NCI-H526 treated with DMSO at 0.1 percent for 48 hours (cell line): ENCODE results near the gene GDF11.

ENCODE experiments used
- DNase-seq: peaks from one replicate; lab custom pipeline; 2025; lab: John Stamatoyannopoulos, UW

The GDF11 gene

DNA sequence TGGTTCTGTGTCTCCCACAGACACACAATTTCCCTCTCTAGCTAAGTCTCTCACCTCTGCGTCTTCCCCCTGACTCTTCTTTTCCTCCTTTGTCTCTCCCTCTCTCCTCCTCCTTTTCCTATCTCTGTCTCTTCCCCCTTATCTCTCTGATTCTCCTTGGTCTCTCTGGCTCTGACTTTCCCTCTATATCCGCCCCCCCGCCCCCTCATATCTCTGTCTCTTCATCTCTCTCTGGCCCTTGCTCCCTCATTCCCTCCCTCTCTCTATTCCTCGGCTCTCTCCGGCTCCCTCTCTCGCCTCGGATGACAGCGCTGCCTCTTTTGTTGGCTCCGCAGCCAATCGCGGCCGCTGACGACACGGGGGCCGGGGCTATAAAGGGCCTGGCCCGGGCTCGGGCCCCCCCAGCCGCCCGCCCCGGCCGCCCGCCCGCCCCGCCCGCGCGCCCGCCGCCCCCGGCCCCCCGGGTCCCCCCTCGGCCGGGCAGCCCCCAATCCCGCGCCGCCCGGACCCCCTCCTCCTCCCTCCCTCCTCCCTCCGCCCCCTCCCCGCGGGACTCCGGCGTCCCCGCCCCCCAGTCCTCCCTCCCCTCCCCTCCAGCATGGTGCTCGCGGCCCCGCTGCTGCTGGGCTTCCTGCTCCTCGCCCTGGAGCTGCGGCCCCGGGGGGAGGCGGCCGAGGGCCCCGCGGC is at the start of gene GDF11:
GDF11 (plus strand) TSS at position 404 of the 687 bp plus-strand sequence; CDS start at position 599, 195 bp downstream.
- DNase-seq: peak; percentile 56

GRCh38 chr12:55693323-55694187 is 49.4 kb upstream of the GDF11 start:
- DNase-seq: no peak

GRCh38 chr12:55694188-55694515 is 48.8 kb upstream of the GDF11 start:
- DNase-seq: no peak

- no peak for DNase-seq
These were observed 48.3 kb upstream of the GDF11 start for GRCh38 chr12:55694651-55695050.

- DNase-seq: no peak
These were observed 47.6 kb upstream of the GDF11 start for GRCh38 chr12:55695349-55695748.

DNA sequence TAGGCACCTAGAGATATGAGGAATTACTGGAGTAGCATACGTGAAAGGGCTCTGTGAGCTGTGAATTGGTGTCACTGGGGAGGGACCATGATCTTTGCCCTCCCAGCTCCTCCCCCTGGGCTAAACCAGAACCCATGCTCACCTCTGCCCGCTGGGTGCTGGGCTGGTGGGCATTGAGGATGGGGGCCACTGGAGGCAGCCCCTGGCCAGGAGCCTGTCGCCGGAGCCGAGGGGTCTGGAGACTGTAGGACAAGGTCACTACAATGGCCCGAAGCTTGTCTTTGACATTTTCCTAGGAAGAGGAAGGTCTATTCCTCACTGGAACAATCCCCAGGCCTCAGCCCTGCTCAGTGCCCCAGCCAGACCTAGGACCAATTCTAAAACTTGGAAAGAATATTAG is 46.8 kb upstream of the GDF11 start:
- no peak for DNase-seq

GRCh38 chr12:55696796-55697462 is 46.0 kb upstream of the GDF11 start:
- DNase-seq: no peak

- no peak for DNase-seq
These were observed 45.2 kb upstream of the GDF11 start for GRCh38 chr12:55697686-55698085.

- no peak for DNase-seq
These were observed 44.5 kb upstream of the GDF11 start for GRCh38 chr12:55698241-55698955.

GRCh38 chr12:55698965-55699364 is 44.0 kb upstream of the GDF11 start:
- DNase-seq: no peak

DNA sequence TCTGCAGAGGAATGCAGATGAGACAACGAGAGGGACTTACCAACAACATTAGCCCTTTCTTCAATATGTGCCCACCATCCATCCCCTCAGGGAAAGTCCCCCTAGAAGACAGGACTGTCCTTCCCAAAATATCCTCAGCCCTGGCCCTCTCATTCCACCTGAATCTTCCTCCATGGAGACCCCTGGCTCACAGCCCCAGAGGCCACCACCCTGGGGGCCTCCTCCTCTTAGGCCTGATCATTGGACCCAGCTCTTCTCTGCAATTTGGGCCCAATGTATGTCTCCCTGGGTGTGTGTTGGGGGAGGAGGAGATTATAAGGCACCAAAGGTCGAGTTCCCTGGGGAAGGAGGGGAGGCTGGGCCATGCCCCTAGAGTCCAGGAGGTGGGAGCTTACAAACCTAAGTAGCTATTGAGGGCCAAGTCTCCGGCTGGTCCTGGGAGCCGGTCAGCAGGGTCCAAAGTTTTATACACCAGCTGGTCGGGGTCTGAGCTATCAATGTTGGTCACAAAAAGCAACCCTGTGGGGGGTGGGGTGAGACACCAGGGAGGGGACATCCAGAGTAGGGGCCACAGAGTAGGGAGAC is 43.4 kb upstream of the GDF11 start:
- no peak for DNase-seq

DNA sequence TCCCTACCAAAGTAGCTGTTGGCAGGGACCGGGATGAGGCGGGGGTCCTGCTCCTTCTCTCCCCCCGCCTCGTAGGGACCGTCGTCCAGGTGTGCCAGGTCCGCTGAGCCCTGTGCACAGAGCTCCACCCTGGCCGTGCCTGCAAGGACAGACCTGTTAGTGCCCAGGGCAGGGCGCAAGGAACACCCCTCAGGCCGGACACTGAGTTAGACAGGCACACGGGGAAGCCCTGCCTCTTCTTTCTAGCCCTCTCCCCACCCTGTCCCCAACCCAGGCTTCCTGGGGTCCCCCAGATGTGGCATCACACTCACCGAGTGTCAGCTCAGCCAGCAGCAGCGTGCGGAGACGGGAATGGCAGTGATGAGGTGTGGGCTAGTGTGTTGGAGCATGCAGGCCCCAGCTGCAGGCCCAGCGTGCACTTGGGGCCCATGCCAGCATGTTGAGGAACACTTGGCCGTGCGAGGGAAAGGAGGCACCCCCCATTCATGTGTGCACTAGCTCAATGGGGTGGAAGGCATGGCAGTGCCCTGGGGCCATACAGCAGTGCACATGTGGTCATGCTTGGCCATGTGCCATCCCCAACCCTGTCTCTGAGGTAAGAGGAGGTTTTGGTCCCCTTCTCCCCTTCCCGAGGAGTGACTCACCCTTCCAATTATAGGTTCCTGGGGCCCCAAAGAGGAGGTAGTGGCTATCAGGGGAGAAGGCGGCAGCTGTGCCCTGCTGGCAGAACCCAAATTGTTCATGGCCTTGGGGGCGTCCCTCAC is 42.5 kb upstream of the GDF11 start:
- no peak for DNase-seq

- no peak for DNase-seq
These were observed 40.1 kb upstream of the GDF11 start for GRCh38 chr12:55702861-55703260.

- DNase-seq: no peak
These were observed 39.6 kb upstream of the GDF11 start for GRCh38 chr12:55703288-55703687.

DNA sequence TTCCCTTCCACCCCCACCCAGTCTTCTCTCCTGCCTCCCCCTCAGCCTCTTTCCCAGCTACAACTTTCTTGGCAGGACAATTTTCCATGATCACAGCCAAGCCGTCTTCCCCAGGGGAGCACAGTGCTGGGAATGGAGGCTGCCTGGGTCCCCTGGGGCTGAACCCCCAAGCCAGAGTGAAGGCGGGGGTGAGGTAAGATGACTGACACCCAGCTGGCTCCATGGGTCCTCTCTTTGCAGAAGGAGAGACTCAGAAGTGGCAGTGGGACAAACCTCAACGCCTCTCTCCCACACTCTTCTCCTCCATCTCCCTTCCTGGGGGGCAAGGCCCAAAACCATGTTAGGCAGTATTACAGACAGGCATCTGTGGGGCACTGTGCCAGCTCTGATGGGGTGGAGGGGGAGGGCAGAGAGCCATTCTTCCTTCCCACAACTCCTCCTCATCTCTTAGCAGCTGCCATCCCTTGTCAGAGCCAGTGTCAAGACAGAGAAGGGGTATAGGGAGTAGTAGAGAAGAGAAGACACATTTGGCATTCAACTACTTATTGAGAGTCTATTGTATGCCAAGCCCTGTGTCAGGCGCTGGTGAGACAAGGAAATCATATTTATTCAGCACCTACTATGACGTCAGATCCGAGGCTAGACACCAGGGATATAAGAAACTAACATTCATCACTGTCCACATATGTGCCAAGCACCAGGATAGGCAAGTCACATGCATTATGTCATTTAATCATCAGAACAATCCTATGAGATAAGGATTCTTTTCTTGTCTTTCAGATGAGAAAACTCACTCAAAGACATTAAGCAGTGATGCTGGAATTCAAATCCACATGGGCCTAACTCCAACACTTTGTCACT is 38.8 kb upstream of the GDF11 start:
- no peak for DNase-seq

DNA sequence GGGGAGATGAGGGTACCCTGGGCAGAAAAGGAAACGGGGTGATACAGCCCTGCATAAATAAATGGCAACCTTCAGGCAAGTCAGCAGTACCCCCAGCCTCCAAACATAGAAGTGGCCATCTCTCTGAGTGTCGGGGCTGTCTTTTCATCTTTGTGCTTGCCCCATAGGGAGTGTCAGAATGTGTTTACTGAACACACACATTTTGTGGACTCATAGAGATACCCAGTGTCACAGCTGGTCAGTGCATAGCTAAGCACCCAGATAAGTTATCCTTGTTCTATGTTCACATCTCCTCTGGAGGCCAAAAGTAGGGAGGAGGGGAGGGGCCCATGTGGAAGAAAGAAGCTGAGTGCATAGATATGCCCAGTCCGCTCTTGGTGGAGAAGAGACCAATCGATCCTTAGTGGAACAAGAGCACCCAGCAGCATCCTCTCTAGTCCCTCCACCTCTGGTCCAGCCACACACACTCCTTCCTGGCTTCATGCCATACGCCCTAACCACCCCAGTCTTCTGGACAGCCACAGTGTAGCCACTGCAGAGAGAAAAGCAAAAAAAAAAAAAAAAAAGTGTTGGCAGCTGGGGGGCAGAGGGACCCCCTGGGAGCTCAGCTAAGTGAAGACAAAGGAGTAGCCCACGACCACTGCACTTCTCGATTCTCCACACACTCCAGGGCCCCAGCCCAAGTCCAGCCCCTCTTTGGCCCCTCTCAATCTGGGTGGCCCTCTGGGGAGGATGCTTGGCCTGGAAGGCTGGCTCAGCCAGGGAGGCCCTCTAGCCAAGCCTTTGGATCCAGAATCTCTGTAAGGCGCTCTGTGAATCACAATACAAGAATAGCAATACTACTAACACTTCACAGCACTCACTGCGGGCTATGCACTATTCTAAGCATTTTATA is 37.9 kb upstream of the GDF11 start:
- no peak for DNase-seq

GRCh38 chr12:55705782-55706402 is 37.0 kb upstream of the GDF11 start:
- no peak for DNase-seq

- no peak for DNase-seq
These were observed 36.2 kb upstream of the GDF11 start for GRCh38 chr12:55706568-55707218.
